Measurements from ENCODE around the gene MED9.

MED9 gene

GRCh38 chr17:17536702-17537101 is 59.9 kb downstream of the MED9 start:
- no peak for ATAC-seq (replicated peaks; ENCODE audit: extremely low read depth, poor library complexity, severe bottlenecking)
- DNase-seq (ENCODE audit: low spot score in 2 of 2): no peak
- no peaks in the 10 kb centered on the region for H3K27me3 Mint-ChIP-seq
- no peaks in the 10 kb centered on the region for H3K9me3 Mint-ChIP-seq
- H3K36me3 Mint-ChIP-seq (ENCODE audit: insufficient read depth): no peaks in the 10 kb centered on the region
- H3K4me3 Mint-ChIP-seq: no peak overlapping the region
- peaks cover 5% of the 10 kb centered on the region for H3K4me1 Mint-ChIP-seq
- H3K27ac Mint-ChIP-seq (ENCODE audit: low read depth): no peak overlapping the region

- H3K27me3 Mint-ChIP-seq: no peaks in the 10 kb centered on the region
- DNase-seq (ENCODE audit: low spot score in 2 of 2) (no peak), ATAC-seq (replicated peaks; ENCODE audit: extremely low read depth, poor library complexity, severe bottlenecking) (no peak)
- no peak overlapping the region for H3K27ac Mint-ChIP-seq (ENCODE audit: low read depth)
- peaks cover 5% of the 10 kb centered on the region for H3K4me1 Mint-ChIP-seq
- no peaks in the 10 kb centered on the region for H3K36me3 Mint-ChIP-seq (ENCODE audit: insufficient read depth)
- no peaks in the 10 kb centered on the region for H3K9me3 Mint-ChIP-seq
- no peak overlapping the region for H3K4me3 Mint-ChIP-seq
Measured at GRCh38 chr17:17537311-17538099, 60.7 kb downstream of the MED9 start.

DNA sequence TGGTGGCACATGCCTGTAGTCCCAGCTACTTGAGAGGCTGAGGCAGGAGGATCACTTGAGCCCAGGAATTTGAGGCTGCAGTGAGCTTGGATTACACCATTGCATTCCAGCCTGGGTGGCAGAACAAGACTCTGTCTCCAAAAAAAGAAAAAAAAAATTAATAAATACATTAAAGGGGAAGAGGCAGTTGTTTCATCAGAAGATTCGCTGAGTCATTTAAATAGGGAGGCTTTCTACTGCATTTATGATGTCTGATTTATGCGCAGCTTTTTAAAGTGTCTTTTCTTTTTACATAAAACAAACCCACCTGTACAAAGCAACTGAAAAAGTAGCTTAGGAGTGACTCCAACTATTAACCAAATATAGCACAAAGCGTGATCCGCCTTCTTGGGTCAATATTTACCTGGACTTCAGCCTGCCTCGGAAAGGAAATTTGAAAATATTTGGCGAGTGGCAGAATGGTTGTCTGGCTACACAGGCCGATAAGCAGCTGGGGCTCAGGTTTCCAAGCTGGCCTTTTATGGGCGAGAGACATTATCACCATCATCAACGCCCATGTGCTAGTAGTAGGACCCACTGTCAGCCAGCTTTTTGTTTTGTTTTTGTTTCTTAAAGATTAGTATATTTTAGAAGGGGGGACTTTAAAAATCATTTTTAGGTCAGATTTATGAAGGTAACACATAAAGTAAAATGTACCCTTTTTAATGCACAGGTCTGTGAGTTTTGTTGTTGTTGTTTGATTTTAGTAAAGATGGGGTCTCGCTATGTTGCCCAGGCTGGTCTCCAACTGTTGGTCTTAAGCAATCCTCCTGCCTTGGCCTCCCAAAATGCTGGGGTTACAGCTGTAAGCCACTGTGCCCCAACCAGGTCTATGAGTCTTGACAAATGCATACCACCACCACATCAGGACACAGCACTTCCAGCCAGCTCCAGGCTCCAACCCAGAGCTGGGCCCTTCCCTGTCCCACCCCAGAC is 61.9 kb downstream of the MED9 start:
- H3K4me3 Mint-ChIP-seq: no peak overlapping the region
- ATAC-seq (replicated peaks; ENCODE audit: extremely low read depth, poor library complexity, severe bottlenecking): no peak
- peaks cover 5% of the 10 kb centered on the region for H3K4me1 Mint-ChIP-seq
- no peaks in the 10 kb centered on the region for H3K9me3 Mint-ChIP-seq
- no peak overlapping the region for H3K27ac Mint-ChIP-seq (ENCODE audit: low read depth)
- H3K27me3 Mint-ChIP-seq: no peaks in the 10 kb centered on the region
- no peaks in the 10 kb centered on the region for H3K36me3 Mint-ChIP-seq (ENCODE audit: insufficient read depth)
- no peak for DNase-seq (ENCODE audit: low spot score in 2 of 2)

DNA sequence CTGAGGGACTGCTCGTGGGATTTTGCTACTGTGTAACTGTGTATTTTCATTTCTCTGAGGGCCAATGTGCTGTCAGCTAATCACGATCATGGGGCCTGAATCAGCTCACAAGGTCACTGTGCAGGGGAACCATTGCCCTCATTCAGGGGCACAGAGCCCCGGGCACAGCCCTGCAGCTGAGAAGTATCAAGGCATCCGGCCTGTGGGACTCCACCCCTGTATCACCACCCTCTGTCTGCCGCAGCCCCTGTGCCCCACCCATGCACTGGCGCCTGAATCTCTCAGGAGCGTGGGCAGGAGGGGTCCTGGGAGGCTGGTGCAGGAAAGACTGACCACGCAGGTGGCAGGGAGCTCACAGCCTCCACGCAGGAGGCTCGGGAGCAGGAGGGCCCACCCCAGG is 62.8 kb downstream of the MED9 start:
- no peak overlapping the region for H3K27ac Mint-ChIP-seq (ENCODE audit: low read depth)
- no peaks in the 10 kb centered on the region for H3K27me3 Mint-ChIP-seq
- no peak for DNase-seq (ENCODE audit: low spot score in 2 of 2)
- H3K9me3 Mint-ChIP-seq: no peaks in the 10 kb centered on the region
- no peak for ATAC-seq (replicated peaks; ENCODE audit: extremely low read depth, poor library complexity, severe bottlenecking)
- peaks cover 5% of the 10 kb centered on the region for H3K4me1 Mint-ChIP-seq
- peaks cover 2% of the 10 kb centered on the region for H3K36me3 Mint-ChIP-seq (ENCODE audit: insufficient read depth)
- H3K4me3 Mint-ChIP-seq: no peak overlapping the region

- no peak overlapping the region for H3K4me3 Mint-ChIP-seq
- no peaks in the 10 kb centered on the region for H3K27me3 Mint-ChIP-seq
- no peaks in the 10 kb centered on the region for H3K9me3 Mint-ChIP-seq
- no peak for ATAC-seq (replicated peaks; ENCODE audit: extremely low read depth, poor library complexity, severe bottlenecking)
- no peak for DNase-seq (ENCODE audit: low spot score in 2 of 2)
- peaks cover 5% of the 10 kb centered on the region for H3K4me1 Mint-ChIP-seq
- H3K27ac Mint-ChIP-seq (ENCODE audit: low read depth): no peak overlapping the region
- H3K36me3 Mint-ChIP-seq (ENCODE audit: insufficient read depth): peaks cover 2% of the 10 kb centered on the region
Measured at GRCh38 chr17:17540278-17540906, 63.6 kb downstream of the MED9 start.

- H3K27ac Mint-ChIP-seq (ENCODE audit: low read depth): no peak overlapping the region
- DNase-seq (ENCODE audit: low spot score in 2 of 2): no peak
- peaks cover 5% of the 10 kb centered on the region for H3K4me1 Mint-ChIP-seq
- no peak for ATAC-seq (replicated peaks; ENCODE audit: extremely low read depth, poor library complexity, severe bottlenecking)
- H3K36me3 Mint-ChIP-seq (ENCODE audit: insufficient read depth): peaks cover 2% of the 10 kb centered on the region
- no peak overlapping the region for H3K4me3 Mint-ChIP-seq
- no peaks in the 10 kb centered on the region for H3K27me3 Mint-ChIP-seq
- no peaks in the 10 kb centered on the region for H3K9me3 Mint-ChIP-seq
Measured at GRCh38 chr17:17540935-17541639, 64.3 kb downstream of the MED9 start.

- no peak overlapping the region for H3K4me3 Mint-ChIP-seq
- no peak for DNase-seq (ENCODE audit: low spot score in 2 of 2)
- H3K36me3 Mint-ChIP-seq (ENCODE audit: insufficient read depth): peaks cover 2% of the 10 kb centered on the region
- H3K27me3 Mint-ChIP-seq: no peaks in the 10 kb centered on the region
- peaks cover 5% of the 10 kb centered on the region for H3K4me1 Mint-ChIP-seq
- H3K9me3 Mint-ChIP-seq: no peaks in the 10 kb centered on the region
- ATAC-seq (replicated peaks; ENCODE audit: extremely low read depth, poor library complexity, severe bottlenecking): no peak
- no peak overlapping the region for H3K27ac Mint-ChIP-seq (ENCODE audit: low read depth)
Measured at GRCh38 chr17:17541640-17542001, 64.8 kb downstream of the MED9 start.
